Stimulated activated effector memory CD8-positive, alpha-beta T cell treated with anti-CD3 and anti-CD28 coated beads, Interleukin-12 subunit alpha, Interleukin-12 subunit beta, amount 100 ng/mL, for 72 hours (primary cell): Measurements from ENCODE around the gene WHAMM.
"Not testable (repeated sequence)": the region's sequence is repeated elsewhere in the genome, so short reads cannot be mapped to it uniquely, and the experiment has no call there.

Source experiments
- ATAC-seq: fragments of 150-1000 bp; cut with Tn5 transposase; 2 replicates; pipeline ENCODE4 v1.10.0; 2021
- DNase-seq, 2 donors: peaks; one replicate each; pipeline ENCODE4 v3.0.0; 2021 to 2022; ENCODE audit warnings: low spot score in 2 of 2
- H3K27ac Mint-ChIP-seq: one replicate; pipeline ENCODE4 v1.8.0; 2022; ENCODE audit warnings: mild to moderate bottlenecking, mixed read lengths
- H3K36me3 Mint-ChIP-seq: one replicate; pipeline ENCODE4 v1.8.0; 2022; ENCODE audit warnings: mild to moderate bottlenecking, mixed read lengths
- H3K4me1 Mint-ChIP-seq: one replicate; pipeline ENCODE4 v1.8.0; 2022; ENCODE audit warnings: mixed read lengths
- H3K4me3 Mint-ChIP-seq: one replicate; pipeline ENCODE4 v1.8.0; 2022; ENCODE audit warnings: mild to moderate bottlenecking, mixed read lengths
- H3K9me3 Mint-ChIP-seq: one replicate; pipeline ENCODE4 v1.8.0; 2022; ENCODE audit warnings: mixed read lengths

WHAMM gene

DNA sequence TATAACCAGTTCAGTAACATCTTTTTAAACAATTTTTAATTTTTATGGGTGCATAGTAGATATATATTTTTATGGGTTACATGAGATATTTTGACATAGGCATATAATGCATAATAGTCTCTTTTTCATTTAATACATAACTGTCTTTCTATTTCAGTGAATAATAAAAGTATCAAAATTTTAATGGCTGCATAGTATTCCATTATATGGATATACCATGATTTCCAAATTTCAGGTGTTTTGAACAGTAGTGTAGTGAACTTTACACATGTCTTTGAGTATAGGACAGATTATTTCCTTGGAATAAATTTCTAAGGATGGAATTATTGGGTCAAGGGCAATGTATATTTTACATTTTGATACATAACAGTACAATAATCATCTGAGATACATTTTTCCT is 10.7 kb downstream of the WHAMM start:
- H3K36me3 Mint-ChIP-seq: peaks cover 100% of the 10 kb centered on the region
- no peak overlapping the region for H3K4me3 Mint-ChIP-seq
- ATAC-seq (no peak), DNase-seq (no peak)
- H3K27ac Mint-ChIP-seq: no peak overlapping the region
- peaks cover 10% of the 10 kb centered on the region for H3K4me1 Mint-ChIP-seq
- no peaks in the 10 kb centered on the region for H3K9me3 Mint-ChIP-seq

DNA sequence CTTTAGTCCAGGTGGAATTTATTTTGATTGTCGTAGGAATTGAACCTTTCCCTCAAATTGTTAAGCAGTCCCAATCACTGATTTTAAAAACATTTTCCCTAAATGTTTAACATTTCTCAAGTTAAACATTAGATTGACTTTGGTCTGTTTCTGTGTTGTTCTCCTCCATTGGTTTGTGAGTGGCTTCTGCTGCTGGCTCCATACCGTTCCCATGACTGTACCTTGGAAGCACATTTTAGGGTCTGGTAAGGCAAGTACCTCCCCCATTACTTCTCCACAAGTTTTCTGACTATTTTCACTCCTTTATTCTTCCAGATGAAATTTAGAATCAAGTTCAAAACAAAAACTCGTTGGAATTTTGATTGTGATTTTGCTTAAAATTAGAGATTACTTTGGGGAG is 12.0 kb downstream of the WHAMM start:
- not testable (repeated sequence) for H3K4me1 Mint-ChIP-seq, DNase-seq, ATAC-seq, H3K27ac Mint-ChIP-seq, H3K9me3 Mint-ChIP-seq, H3K4me3 Mint-ChIP-seq
- peaks cover 100% of the 10 kb centered on the region for H3K36me3 Mint-ChIP-seq

DNA sequence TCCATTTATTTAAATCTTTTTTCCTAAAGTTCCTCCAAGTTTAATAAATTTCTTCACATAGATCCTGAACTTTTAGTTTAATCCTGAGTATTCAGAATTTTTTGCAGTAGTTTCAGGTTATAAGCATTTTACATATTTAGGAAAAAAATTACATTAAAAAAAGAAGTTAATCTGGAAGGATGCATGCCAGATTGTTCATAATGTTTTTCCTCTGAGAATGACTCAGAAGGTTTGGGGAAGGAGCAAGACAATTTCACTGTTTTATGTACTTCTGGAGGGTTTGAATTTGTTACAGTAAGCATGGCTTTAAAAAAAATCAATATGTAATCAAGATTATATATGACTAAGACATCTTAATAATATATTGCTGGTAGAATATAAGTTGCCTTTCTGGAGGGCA is 12.4 kb downstream of the WHAMM start:
- H3K4me3 Mint-ChIP-seq, H3K4me1 Mint-ChIP-seq, ATAC-seq, DNase-seq, H3K9me3 Mint-ChIP-seq, H3K27ac Mint-ChIP-seq: not testable (repeated sequence)
- H3K36me3 Mint-ChIP-seq: peaks cover 100% of the 10 kb centered on the region

DNA sequence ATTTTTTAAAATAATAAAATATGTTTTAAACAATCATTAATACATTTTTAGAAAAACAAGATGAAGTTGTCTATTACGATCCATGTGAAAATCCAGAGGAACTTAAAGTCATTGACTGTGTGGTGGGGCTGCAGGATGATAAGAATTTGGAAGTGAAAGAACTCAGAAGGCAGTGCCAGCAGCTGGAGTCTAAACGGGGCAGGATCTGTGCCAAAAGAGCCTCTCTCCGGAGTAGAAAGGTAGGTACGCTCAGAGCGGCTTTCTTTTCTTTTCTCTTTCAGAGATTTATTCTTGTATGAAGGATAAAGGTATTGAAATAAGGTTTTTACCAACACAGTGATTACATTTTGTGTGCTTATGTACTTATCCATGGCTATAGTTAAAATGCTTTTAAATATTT is 13.6 kb downstream of the WHAMM start:
- DNase-seq (no peak), ATAC-seq (no peak)
- Mint-ChIP-seq H3K36me3 (peaks cover 100% of the 10 kb centered on the region), H3K27ac (no peak overlapping the region), H3K4me3 (no peak overlapping the region), H3K4me1 (peaks cover 4% of the 10 kb centered on the region), H3K9me3 (no peaks in the 10 kb centered on the region)

DNA sequence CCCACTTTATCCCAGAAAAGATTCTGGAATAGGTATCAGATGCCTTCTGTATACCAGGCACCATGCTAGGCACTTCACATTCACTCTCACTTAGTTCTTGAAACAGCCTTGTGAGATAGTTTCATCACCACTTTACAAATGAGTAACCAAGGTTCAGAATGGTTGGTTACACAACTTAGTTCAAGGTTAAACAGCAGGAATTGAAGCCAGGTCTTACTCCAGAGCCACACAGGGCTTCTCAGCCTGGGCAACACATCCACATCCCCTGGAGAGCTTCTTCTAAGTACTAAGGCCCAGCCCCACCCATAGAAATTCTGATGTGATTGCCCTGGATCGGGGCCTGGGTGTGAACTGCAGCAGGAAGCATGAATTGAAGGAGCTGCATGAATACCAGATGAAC is 18.6 kb downstream of the WHAMM start:
- DNase-seq (no peak), ATAC-seq (peak; percentile 31)
- H3K27ac Mint-ChIP-seq: no peak overlapping the region
- no peaks in the 10 kb centered on the region for H3K9me3 Mint-ChIP-seq
- peaks cover 43% of the 10 kb centered on the region for H3K4me1 Mint-ChIP-seq
- H3K36me3 Mint-ChIP-seq: peaks cover 100% of the 10 kb centered on the region
- H3K4me3 Mint-ChIP-seq: no peak overlapping the region

DNA sequence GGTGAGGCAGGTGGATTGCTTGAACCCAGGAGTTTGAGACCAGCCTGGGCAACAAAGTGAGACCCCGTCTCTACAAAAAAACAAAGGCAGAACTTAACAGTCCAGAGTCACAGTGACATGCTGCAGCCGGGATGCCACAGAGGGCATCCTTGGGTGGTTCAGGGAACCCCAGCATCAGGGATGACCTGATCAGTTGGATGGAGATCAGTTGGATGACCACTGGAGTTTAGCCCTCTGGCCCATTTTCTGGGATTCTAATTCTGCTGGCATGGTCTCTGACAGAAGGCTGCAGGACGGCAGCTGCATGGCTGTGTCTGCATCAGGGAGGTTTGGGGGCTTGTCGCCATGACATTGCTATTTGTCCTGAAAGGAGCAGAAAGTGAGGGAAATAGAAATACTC is 19.8 kb downstream of the WHAMM start:
- DNase-seq (no peak), ATAC-seq (no peak)
- Mint-ChIP-seq H3K27ac (no peak overlapping the region), H3K9me3 (no peaks in the 10 kb centered on the region), H3K4me3 (no peak overlapping the region), H3K4me1 (peaks cover 47% of the 10 kb centered on the region), H3K36me3 (peaks cover 100% of the 10 kb centered on the region)

DNA sequence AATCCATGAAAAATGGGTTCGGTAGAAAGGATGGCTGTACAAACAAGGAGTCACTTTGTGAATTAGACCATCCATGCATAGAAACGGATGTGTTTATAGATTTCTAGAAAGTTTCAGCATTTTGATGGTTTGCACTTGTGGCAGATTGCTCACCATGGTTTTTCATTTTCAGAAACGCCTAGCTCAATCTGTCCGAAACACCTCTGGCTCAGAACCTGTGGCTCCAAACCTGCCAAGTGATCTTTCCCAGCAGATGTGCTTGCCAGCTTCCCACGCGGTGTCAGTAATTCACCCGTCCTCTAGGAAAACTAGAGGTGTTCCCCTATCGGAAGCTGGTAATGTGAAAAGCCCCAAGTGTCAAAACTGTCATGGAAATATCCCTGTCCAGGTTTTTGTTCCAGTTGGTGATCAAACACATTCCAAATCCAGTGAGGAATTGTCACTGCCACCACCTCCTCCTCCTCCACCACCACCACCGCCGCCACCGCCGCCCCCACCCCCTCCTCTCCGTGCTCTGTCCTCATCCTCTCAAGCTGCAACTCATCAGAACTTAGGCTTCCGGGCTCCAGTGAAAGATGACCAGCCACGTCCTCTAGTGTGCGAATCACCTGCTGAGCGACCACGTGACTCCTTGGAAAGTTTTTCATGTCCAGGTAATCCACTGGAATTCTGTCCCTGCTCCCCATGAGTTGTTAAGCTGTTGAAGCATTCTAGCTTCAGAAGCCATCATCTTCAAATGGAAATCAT is 21.2 kb downstream of the WHAMM start:
- Mint-ChIP-seq H3K27ac (no peak overlapping the region), H3K4me3 (no peak overlapping the region)
- peak; percentile 57 for ATAC-seq

DNA sequence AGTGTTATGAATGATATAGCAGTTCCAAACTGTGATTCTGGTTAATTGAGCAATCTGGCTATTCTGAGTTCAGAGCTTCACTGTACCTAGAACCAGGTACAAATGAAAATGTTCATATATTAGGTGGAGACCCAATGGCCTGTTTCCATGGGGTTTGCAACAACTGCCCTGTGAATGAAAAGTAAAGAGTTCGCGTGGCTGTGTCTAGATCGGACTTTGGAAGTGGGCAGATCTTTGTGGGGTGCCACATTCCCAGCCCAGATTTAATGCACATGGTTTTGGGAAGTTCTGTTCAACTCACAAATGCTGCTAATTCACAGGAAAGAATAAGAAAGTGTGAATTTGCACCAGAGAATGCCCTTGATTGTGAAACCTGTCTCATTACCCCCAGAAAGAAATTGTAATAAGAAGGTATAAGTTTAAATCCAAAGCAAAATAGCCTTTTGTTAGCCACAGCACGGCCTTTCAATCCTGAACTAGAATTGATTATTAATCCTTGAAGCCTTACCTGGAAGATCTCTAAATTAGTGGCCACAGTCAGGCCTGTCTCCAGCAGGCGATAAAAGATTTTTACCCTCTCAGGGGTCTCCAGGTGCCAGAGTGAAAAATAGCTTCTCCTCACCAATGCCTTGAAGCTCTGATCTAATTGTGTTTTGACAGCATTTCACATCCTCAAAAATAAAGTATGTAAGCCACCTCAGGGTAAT is 22.6 kb downstream of the WHAMM start:
- DNase-seq: no peak
- peak overlapping the region; percentile 37 for H3K4me3 Mint-ChIP-seq
- no peak for ATAC-seq
- H3K36me3 Mint-ChIP-seq: peaks cover 100% of the 10 kb centered on the region
- H3K9me3 Mint-ChIP-seq: no peaks in the 10 kb centered on the region
- H3K27ac Mint-ChIP-seq: peak overlapping the region; percentile 80
- H3K4me1 Mint-ChIP-seq: peaks cover 52% of the 10 kb centered on the region

More for the DNA sequence above, 21.2 kb downstream of the WHAMM start:
- H3K4me1 Mint-ChIP-seq: peaks cover 47% of the 10 kb centered on the region
- DNase-seq: no peak
- peaks cover 100% of the 10 kb centered on the region for H3K36me3 Mint-ChIP-seq
- H3K9me3 Mint-ChIP-seq: no peaks in the 10 kb centered on the region

DNA sequence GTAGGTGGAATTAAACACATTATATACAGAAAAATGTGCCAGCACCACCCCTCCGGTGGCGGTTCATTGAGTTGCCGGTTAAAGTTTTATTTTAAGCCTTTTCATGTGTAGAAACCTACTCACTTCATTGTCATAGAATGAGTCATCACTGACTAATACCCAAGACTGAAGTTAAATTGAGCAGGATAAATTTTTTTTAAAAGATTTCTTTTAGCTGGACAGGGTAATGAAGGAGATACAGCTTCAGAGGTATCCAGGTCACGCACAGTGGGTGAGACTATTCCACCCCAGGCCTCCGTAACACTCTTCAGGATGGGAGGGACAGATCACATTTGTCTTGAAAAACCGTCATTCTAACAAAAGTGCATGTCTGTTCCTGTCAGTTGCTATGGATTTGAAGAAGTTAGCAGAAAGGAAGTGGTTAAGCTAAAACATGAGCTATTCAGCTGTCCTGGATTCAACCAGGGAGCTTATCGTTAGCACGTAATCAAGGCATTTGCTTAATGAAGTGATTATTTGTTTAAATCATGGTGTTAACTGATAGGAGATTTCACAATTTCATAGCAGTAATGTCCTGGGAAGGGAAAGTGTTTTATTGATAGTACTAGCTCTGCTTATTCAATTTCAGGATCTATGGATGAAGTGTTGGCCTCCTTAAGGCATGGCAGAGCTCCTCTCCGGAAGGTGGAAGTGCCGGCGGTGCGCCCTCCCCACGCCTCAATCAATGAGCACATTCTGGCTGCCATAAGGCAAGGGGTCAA is 23.4 kb downstream of the WHAMM start:
- peak overlapping the region; percentile 37 for H3K4me3 Mint-ChIP-seq
- DNase-seq: peak in 1 of 2 donors; percentile 72
- peaks cover 100% of the 10 kb centered on the region for H3K36me3 Mint-ChIP-seq
- H3K27ac Mint-ChIP-seq: peak overlapping the region; percentile 80
- H3K4me1 Mint-ChIP-seq: peaks cover 54% of the 10 kb centered on the region
- ATAC-seq: peak; percentile 93
- no peaks in the 10 kb centered on the region for H3K9me3 Mint-ChIP-seq

DNA sequence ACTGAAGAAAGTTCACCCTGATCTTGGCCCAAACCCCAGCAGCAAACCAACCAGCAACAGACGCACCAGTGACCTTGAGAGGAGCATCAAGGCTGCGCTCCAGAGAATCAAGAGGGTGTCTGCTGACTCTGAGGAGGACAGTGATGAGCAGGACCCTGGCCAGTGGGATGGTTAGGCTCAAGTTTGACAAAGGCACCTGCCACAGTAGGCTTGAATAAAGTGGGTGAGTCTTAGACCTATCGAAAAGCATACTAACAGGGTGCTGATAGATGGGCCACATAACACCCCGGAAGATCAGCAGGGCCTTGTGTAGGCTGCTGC is 23.9 kb downstream of the WHAMM start:
- DNase-seq (no peak), ATAC-seq (no peak)
- peak overlapping the region; percentile 37 for H3K4me3 Mint-ChIP-seq
- peak overlapping the region; percentile 80 for H3K27ac Mint-ChIP-seq
- H3K36me3 Mint-ChIP-seq: peaks cover 97% of the 10 kb centered on the region
- H3K4me1 Mint-ChIP-seq: peaks cover 53% of the 10 kb centered on the region
- H3K9me3 Mint-ChIP-seq: peaks cover 2% of the 10 kb centered on the region

DNA sequence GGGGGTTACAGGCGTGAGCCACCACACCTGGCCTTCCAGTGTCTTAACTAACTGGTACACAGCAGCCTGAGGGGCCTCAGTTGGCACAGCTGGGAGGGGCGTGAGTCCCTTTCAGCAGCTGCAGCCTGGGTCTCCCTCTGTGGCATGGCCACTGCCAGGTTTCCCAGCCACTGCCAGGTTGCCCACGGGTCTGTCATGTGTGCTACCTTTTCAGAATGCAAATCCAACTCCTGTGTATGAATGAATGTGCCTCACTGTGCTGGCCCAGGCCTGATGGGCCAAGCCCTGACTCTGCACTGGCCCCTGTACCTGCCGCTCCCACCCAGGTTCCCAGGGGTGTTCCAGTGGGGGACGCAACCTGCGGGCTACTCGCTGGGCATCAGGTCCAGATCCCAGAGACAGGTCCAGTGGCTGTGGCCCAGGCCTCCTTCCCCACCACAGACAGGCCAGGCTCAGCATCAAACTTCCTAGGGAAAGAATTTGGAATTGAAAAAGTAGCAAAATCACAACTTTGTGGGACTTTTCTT is 26.0 kb downstream of the WHAMM start:
- no peak for ATAC-seq
- DNase-seq: no peak
- H3K27ac Mint-ChIP-seq: no peak overlapping the region
- peaks cover 76% of the 10 kb centered on the region for H3K36me3 Mint-ChIP-seq
- peaks cover 41% of the 10 kb centered on the region for H3K4me1 Mint-ChIP-seq
- peaks cover 2% of the 10 kb centered on the region for H3K9me3 Mint-ChIP-seq
- H3K4me3 Mint-ChIP-seq: no peak overlapping the region

DNA sequence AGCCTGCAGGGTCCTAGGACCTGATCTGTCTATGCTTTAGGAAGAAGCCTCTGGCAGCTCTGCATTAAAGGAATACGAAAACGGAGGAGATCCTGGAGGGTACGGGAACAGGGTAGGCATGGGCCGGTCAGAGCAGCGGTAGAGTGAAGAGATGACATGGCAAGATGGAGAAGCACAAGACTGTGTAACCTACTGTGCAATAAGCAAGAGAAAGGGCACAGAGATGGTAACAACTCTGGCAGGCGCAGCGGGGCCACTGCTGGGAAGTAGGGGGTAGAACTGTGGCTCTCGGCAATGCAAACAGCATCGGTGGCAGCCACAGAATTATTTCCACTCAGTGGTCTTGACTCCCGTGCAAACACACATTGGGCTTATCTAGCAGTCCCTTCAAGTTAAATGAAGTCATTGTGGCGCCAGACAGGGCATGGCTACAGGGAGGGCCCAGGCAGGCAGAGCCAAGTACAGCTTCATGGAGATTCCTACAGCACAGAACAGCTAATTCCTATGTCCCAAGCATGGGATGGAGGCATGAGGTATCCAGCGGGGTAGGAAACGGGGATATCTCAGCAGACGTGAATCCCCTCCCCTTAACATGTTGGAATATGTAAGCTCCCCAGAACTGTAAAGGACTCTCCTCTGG is 28.8 kb downstream of the WHAMM start:
- Mint-ChIP-seq H3K4me1 (peaks cover 14% of the 10 kb centered on the region), H3K36me3 (peaks cover 48% of the 10 kb centered on the region), H3K27ac (peak overlapping the region; percentile 6), H3K4me3 (no peak overlapping the region), H3K9me3 (peaks cover 2% of the 10 kb centered on the region)
- ATAC-seq: no peak
- no peak for DNase-seq

DNA sequence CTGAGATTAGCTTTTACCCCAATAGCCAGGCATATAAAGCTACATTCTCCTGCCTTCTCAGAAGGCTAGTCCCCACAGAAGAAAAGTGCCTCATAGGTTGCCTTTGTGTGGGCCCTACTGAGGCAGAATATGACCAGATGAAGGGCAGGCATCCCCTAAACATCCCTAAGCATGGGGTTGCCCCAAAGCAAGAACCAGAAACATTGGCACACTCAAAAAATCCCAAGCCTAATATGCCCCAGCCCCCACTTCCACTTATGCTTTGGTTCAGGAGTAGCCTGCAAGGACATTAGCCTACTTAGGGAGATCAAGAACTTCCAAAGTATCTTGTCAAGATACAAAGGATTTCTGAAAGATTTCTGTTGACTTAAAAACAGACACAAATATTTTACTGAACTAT is 29.7 kb downstream of the WHAMM start:
- H3K4me3 Mint-ChIP-seq: no peak overlapping the region
- H3K27ac Mint-ChIP-seq: no peak overlapping the region
- peaks cover 13% of the 10 kb centered on the region for H3K4me1 Mint-ChIP-seq
- no peak for DNase-seq
- H3K9me3 Mint-ChIP-seq: peaks cover 2% of the 10 kb centered on the region
- peaks cover 39% of the 10 kb centered on the region for H3K36me3 Mint-ChIP-seq
- ATAC-seq: no peak

DNA sequence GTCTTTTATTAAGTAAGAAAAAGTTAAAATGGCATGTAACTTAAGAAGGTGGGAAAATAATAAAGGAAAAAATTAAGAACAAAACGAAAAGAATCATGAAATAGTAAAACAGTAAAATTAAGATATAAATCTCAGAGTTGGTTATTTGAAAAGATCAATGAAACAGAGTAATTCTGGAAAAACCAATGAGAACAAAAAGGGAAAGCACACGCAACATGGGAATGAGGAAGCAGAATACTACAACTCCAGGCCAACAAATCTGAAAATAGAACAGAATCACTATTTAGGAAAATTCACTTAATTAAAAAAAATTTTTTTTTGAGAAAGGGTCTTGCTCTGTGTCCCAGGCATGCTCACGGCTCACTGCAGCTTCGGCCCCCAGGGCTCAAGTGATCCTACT is 30.7 kb downstream of the WHAMM start:
- ATAC-seq: no peak
- Mint-ChIP-seq H3K27ac (no peak overlapping the region), H3K36me3 (peaks cover 29% of the 10 kb centered on the region), H3K4me3 (no peak overlapping the region), H3K4me1 (peaks cover 18% of the 10 kb centered on the region), H3K9me3 (peaks cover 2% of the 10 kb centered on the region)
- DNase-seq: no peak

DNA sequence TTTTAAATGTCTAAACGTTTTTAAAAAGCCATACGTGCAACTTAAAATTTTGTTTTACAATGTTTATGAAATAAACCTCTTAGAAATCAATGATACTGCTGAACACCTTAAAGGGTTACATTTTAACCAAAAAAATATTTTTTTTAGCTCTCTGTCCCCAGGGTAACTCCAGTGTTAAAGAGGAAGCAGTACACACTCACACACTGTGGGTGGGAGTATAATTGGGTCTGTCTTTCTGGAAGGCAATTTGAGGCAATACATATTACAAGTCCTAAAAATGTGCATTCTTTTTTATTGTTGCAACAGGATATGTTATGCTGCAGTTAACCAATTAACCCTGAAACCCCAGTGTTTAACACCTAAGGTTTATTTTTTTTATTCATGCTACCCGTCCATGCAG is 34.1 kb downstream of the WHAMM start:
- no peak overlapping the region for H3K4me3 Mint-ChIP-seq
- ATAC-seq (no peak), DNase-seq (no peak)
- H3K27ac Mint-ChIP-seq: no peak overlapping the region
- H3K9me3 Mint-ChIP-seq: no peaks in the 10 kb centered on the region
- peaks cover 5% of the 10 kb centered on the region for H3K4me1 Mint-ChIP-seq
- no peaks in the 10 kb centered on the region for H3K36me3 Mint-ChIP-seq
